Astrocyte of the spinal cord (primary cell): ENCODE data around the gene PRPF39.

ENCODE experiments used
- DNase-seq: peaks from one replicate; pipeline ENCODE4 v3.0.0; 2011; ENCODE audit warnings: low read depth, low spot score
- H3K4me3 ChIP-seq: 2 replicates; pipeline ENCODE4 v1.5.1; 2011; ENCODE audit warnings: low read depth, mild to moderate bottlenecking, low read length, moderate library complexity
- CTCF ChIP-seq: IDR thresholded peaks from 2 replicates; pipeline ENCODE4 v1.5.1; 2012; ENCODE audit warnings: low read depth, mild to moderate bottlenecking, low read length, inconsistent platforms
- in situ Hi-C: cut with HindIII; loops from 2 replicates; pipeline ENCODE4 v1.10.0; 2017; ENCODE audit warnings: low sequenced_read_pairs

PRPF39 gene

DNA sequence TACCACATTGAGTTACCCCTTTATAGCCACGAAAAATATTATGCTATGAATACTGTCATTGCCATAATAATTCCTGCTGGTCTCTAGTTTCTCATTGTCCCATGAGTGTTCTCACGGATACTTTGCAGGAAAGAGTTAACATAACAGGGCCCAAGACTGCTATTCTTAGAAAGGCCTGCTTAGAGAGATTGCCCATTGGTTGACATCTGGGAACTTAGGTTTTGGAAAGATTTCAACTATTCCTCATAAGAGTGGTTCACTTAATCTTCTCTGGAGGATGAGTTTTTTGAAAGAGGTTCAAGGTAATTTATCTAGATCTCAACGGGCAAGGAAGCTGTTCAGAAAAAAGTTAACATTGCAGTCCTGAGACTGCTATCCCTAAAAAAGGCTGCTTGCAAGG lies 18.4 kb upstream of the PRPF39 start:
- no peak for TF ChIP-seq CTCF
- H3K4me3 ChIP-seq, result no peak overlapping the region
- no peak for DNase-seq
- in situ Hi-C loops, result no loop called here

GRCh38 chr14:45065956-45066355 lies 18.0 kb upstream of the PRPF39 start:
- in situ Hi-C loops, result no loop called here
- no peak for TF ChIP-seq CTCF
- no peak for DNase-seq
- no peak overlapping the region for H3K4me3 ChIP-seq

- in situ Hi-C loops, result no loop called here
- DNase-seq, result no peak
- H3K4me3 ChIP-seq, result no peak overlapping the region
- no peak for TF ChIP-seq CTCF
Measured at GRCh38 chr14:45066667-45067066, 17.2 kb upstream of the PRPF39 start.

GRCh38 chr14:45068396-45068795 lies 15.5 kb upstream of the PRPF39 start:
- DNase-seq, result no peak
- in situ Hi-C loops, result no loop called here
- H3K4me3 ChIP-seq, result no peak overlapping the region
- no peak for TF ChIP-seq CTCF

DNA sequence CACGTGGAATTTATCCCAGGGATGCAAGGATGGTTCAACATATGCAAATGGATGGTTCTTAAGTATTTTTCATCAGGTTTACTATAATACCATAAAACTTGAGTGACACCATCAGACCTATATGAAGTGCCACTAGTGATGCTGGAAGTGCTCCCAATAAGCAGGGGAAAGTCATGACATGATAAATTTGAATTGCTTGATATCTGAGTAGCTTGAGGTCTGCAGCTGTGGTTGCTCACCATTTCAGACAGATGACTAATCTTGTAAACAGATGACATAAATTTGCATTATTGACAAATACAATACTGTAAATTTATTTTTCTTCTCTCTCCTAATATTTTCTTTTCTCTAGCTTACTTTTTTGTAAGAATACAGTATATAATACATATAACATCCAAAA lies 13.7 kb upstream of the PRPF39 start:
- H3K4me3 ChIP-seq, result no peak overlapping the region
- DNase-seq, result no peak
- in situ Hi-C loops, result no loop called here
- no peak for TF ChIP-seq CTCF

DNA sequence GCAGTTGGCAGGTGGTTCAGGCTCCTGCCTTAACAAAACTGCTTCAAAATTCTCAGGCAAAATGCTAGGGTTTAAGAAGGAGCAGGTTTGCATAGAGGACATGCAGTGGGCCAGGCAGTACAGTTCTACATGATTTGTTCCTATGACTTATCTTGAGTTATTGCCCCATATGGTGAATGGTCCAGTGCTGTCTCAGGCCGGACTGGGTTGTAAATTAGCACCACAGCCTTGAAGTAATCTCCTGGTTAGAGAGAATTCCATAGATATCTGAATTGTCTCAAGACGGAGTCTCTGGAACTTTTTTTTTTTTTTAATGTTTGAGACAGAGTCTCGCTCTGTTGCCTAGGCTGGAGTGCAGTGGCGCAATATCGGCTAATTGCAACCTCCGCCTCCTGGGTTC lies 11.8 kb upstream of the PRPF39 start:
- no peak for DNase-seq
- H3K4me3 ChIP-seq, result no peak overlapping the region
- no peak for TF ChIP-seq CTCF
- in situ Hi-C loops, result no loop called here
